ENCODE results near the gene CCSER2.
"Not testable (repeated sequence)": the region's sequence is repeated elsewhere in the genome, so short reads cannot be mapped to it uniquely, and the experiment has no call there.

CCSER2 gene

DNA sequence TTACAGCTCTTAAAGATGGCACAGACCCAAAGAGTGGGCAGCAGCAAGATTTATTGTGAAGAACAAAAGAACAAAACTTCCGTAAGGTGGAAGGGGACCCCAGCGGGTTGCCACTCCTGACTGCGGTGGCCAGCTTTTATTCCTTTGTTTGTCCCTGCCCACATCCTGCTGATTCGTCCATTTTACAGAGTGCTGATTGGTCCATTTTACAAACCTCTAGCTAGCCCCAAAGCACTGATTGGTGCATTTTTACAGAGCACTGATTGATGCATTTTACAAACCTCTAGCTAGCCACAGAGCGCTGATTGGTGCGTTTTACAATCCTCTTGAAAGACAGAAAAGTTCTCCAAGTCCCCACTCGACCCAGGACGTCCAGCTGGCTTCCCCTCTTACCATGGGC, 16.8 kb upstream of the CCSER2 start:
- no peak overlapping the region for H3K4me3 ChIP-seq (replicated peaks in 1 of 2; ENCODE audit: low read depth in 2 of 2, low read length in 2 of 2)
- TF ChIP-seq, protein P1, sequence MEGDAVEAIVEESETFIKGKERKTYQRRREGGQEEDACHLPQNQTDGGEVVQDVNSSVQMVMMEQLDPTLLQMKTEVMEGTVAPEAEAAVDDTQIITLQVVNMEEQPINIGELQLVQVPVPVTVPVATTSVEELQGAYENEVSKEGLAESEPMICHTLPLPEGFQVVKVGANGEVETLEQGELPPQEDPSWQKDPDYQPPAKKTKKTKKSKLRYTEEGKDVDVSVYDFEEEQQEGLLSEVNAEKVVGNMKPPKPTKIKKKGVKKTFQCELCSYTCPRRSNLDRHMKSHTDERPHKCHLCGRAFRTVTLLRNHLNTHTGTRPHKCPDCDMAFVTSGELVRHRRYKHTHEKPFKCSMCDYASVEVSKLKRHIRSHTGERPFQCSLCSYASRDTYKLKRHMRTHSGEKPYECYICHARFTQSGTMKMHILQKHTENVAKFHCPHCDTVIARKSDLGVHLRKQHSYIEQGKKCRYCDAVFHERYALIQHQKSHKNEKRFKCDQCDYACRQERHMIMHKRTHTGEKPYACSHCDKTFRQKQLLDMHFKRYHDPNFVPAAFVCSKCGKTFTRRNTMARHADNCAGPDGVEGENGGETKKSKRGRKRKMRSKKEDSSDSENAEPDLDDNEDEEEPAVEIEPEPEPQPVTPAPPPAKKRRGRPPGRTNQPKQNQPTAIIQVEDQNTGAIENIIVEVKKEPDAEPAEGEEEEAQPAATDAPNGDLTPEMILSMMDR (IDR thresholded peaks at IDR 0.05; ENCODE audit: low read depth, low read length) = no peak
- no peak for DNase-seq (ENCODE audit: low read depth in 2 of 2)

DNA sequence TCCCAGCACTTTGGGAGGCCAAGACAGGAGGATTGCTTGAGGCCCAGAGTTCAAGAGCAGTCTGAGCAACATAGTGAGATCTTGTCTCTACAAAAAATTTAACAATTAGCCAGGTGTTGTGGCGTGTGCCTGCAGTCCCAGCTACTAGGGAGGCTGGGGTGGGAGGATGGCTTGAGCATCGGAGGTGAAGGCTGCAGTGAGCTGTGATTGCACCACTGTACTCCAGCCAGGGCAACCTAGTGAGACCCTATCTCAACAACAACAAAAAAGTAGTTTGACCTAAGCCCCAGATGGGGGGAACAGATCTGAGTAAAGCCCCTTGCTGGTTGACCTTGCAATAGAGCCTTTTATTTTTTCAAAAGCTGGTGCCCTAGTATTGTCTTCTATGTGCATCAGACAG, 15.6 kb upstream of the CCSER2 start:
- TF ChIP-seq, protein P1 (IDR thresholded peaks at IDR 0.05; ENCODE audit: low read depth, low read length) = no peak
- no peak overlapping the region for H3K4me3 ChIP-seq (replicated peaks in 1 of 2; ENCODE audit: low read depth in 2 of 2, low read length in 2 of 2)
- DNase-seq (ENCODE audit: low read depth in 2 of 2) = no peak

DNA sequence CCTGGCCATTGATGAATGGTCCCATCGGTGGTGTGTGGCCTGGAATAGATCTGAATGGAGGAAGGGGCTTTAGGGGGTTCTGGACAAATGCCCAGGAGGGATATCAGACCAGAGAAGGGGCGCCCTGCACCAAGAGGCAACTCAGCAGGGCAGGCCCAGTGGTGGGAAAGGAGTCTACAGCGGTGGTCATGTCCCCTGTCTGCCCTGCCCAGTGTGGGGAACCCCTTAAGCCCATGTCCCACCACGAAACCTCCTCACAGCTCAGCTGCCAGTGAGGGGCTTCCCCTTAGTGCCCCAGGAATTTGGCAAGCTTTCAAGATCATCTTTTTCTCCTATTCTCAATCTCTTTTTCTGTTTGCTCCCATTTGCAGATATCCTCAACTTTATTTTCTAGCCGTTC, 14.1 kb upstream of the CCSER2 start:
- DNase-seq (ENCODE audit: low read depth in 2 of 2) = no peak
- H3K4me3 ChIP-seq (replicated peaks in 1 of 2; ENCODE audit: low read depth in 2 of 2, low read length in 2 of 2) = no peak overlapping the region
- TF ChIP-seq, protein P1 (IDR thresholded peaks at IDR 0.05; ENCODE audit: low read depth, low read length) = no peak

DNA sequence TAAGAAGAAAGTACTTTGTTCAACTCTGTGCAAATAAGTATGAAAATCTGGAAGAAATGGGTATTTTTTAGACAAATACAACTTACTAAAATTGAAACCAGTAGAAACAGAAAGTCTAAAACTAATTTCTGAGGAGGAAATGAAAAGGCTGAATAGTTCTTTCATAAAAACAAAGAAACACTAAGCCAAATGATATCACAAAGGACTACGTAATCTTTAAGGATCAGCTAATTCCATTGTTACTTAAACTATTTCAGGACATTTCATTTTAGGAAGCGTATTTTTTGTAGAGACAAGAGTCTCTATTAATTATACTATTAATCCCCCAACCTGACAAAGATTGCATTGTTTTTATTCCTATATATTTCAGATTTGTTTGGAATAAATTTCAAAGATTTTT, 11.2 kb upstream of the CCSER2 start:
- no peak for DNase-seq (ENCODE audit: low read depth in 2 of 2)
- TF ChIP-seq, protein P1 (IDR thresholded peaks at IDR 0.05; ENCODE audit: low read depth, low read length) = no peak
- no peak overlapping the region for H3K4me3 ChIP-seq (replicated peaks in 1 of 2; ENCODE audit: low read depth in 2 of 2, low read length in 2 of 2)

DNA sequence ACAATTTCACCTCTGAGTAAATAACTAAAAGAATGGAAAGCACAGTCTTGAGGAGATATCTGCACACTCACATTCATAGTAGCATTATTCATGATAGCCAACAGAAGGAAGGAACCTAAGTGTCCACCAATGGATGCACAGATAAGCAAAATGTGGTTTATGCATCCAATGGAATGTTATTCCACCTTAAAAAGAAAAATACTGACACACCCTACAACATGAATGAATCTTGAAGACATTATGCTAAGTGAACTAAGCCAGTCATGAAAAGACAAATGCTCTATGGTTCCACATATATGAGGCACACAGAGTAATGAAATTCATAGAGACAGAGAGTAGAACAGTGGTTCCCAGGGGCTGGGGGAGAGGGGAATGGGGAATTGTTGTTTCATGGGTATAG, 6.5 kb upstream of the CCSER2 start:
- TF ChIP-seq, protein P1 (IDR thresholded peaks at IDR 0.05; ENCODE audit: low read depth, low read length) = no peak
- H3K4me3 ChIP-seq (replicated peaks in 1 of 2; ENCODE audit: low read depth in 2 of 2, low read length in 2 of 2) = no peak overlapping the region
- DNase-seq (ENCODE audit: low read depth in 2 of 2) = no peak

DNA sequence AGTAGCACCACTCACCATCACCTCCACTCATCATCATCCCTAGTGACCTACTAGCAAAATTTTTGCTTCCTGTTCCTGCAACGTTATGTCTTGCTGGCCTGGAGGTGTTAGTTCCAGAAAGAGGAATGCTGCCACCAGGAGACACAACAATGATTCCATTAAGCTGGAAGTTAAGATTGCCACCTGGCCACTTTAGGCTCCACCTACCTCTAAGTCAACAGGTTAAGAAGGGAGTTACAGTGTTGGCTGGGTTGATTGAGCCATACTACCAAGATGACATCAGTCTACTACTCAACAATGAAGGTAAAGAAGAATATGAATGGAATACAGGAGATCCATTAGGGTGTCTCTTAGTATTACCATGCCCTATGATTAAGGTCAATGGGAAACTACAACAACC, 4.8 kb upstream of the CCSER2 start:
- DNase-seq (ENCODE audit: low read depth in 2 of 2); H3K4me3 ChIP-seq (replicated peaks in 1 of 2; ENCODE audit: low read depth in 2 of 2, low read length in 2 of 2): not testable (repeated sequence)

DNA sequence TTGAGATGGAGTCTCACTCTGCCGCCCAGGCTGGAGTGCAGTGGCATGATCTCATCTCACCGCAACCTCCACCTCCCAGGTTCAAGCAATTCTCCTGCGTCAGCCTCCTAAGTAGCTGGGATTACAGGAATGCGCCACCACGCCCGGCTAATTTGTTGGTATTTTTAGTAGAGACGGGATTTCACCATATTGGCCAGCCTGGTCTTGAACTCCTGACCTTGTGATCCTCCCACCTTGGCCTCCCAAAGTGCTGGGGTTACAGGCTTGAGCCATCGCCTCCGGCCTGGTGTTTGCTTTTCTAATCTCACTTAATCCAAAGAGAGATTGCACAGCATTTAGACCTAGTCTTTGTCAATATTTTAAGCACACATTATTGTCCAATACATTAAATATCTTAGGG, 1.4 kb upstream of the CCSER2 start:
- H3K4me3 ChIP-seq (replicated peaks in 1 of 2; ENCODE audit: low read depth in 2 of 2, low read length in 2 of 2); DNase-seq (ENCODE audit: low read depth in 2 of 2): not testable (repeated sequence)

DNA sequence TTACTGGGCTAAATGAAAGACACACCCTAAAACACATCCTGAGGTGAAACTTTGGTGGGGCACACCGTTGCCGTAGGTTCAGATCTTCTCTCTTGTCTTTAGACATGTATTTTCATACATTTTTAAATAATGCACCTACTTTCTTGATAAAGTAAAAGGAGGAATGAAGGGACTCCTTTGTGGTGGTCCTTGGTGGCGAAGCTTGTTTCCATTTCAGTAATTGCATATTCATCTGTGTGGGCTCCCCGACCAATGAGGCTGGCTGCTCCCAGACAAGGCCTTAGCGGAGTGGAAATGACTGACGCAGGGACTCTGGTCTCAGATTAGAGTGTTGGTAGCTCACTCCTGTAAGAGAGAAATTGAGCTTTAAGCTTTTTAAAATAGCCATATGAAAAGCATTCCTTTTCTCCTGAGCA, 815 bp downstream of the CCSER2 start:
- H3K4me3 ChIP-seq (replicated peaks in 1 of 2; ENCODE audit: low read depth in 2 of 2, low read length in 2 of 2) = peak overlapping the region; percentile 65 to 73
- TF ChIP-seq, protein P1 (IDR thresholded peaks at IDR 0.05; ENCODE audit: low read depth, low read length) = no peak
- DNase-seq (ENCODE audit: low read depth in 2 of 2) = peak; percentile 56 to 64
